Coronary artery (tissue), 2 donors: ENCODE measurements around the gene MED31.

ENCODE experiments used
- DNase-seq: peaks from one replicate; pipeline ENCODE4 v3.0.0-alpha.2; 2017; ENCODE audit warnings: low spot score
- H3K27ac ChIP-seq, 2 donors: fragments of 200-600 bp; sonication (generic); one replicate each; pipeline ENCODE4 v1.5.1; 2016 to 2019
- H3K4me3 ChIP-seq: fragments of 200-600 bp; sonication (generic); 2 replicates; pipeline ENCODE4 v1.5.1; 2016; ENCODE audit warnings: mild to moderate bottlenecking, moderate library complexity
- TF ChIP-seq, protein P1 (sequence below): fragments of 200-600 bp; sonication (generic); IDR thresholded peaks from one replicate; pipeline ENCODE4 v1.5.1; 2019; ENCODE audit warnings: antibody characterized with exemption

Gene MED31

GRCh38 chr17:6654841-6655731, 3.7 kb upstream of the MED31 start:
- TF ChIP-seq, protein P1, sequence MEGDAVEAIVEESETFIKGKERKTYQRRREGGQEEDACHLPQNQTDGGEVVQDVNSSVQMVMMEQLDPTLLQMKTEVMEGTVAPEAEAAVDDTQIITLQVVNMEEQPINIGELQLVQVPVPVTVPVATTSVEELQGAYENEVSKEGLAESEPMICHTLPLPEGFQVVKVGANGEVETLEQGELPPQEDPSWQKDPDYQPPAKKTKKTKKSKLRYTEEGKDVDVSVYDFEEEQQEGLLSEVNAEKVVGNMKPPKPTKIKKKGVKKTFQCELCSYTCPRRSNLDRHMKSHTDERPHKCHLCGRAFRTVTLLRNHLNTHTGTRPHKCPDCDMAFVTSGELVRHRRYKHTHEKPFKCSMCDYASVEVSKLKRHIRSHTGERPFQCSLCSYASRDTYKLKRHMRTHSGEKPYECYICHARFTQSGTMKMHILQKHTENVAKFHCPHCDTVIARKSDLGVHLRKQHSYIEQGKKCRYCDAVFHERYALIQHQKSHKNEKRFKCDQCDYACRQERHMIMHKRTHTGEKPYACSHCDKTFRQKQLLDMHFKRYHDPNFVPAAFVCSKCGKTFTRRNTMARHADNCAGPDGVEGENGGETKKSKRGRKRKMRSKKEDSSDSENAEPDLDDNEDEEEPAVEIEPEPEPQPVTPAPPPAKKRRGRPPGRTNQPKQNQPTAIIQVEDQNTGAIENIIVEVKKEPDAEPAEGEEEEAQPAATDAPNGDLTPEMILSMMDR, result no peak
- Histone ChIP-seq H3K27ac (no peak overlapping the region), H3K4me3 (peak overlapping the region; percentile 27)
- no peak for DNase-seq

- DNase-seq, result no peak
- Histone ChIP-seq H3K4me3 (peak overlapping the region; percentile 70), H3K27ac (peak overlapping the region; percentile 40 to 49)
- TF ChIP-seq, protein P1, result no peak
Measured at GRCh38 chr17:6651919-6652452, 581 bp upstream of the MED31 start.

DNA sequence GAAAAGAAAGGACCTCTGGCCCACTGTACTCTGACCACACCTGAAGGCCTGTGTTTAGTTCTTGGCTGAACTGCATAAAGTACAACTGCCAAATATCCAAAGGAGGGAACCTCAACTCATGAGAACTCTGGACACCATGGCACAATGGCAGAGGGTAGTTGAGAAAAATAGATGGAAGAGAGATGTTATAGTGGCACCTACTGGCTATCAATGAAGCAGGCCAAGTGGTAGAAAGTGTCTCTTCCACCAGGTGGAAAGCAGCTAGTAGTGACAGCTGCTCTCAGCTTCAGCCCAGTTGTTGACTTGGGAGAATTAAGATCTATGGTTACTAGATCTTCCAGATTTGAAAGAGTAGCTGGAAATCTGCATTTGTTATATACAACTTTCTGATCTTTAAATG, 3.2 kb downstream of the MED31 start:
- TF ChIP-seq, protein P1, result no peak
- H3K4me3 ChIP-seq, result no peak overlapping the region
- DNase-seq, result no peak
- H3K27ac ChIP-seq, result no peak overlapping the region

DNA sequence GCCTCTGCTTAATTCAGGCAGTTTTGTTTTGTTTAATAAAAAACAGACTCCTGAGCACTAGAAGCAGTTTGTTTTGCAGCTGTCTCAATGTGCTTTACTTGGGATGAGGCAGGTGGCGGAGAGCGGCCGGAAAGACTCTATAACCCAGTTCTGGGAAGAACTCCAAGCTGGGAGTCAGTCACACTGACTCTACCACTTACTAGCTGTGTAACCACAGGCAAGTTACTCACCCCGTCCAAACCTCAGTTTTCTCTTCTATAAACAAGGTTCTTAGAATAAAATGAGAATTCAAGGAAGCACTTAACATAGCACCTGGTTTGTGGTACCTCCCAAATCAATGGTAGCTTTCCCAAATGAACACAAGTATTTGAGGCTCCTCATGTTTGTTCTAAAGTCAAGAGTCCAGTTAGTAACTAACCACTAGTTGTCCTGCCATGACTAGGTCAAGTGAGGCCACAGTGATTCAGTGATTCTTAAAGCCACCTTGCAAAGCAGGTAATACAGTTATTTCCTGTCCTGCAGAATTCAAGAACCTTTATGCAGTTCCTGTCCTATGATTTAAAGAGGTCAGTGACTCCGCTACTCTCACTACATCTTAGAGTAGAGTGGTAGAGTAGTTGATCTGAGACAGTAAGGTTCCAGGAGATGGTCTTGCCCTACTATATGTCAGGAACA, 7.8 kb downstream of the MED31 start:
- TF ChIP-seq, protein P1, result no peak
- H3K4me3 ChIP-seq, result no peak overlapping the region
- no peak for DNase-seq
- no peak overlapping the region for H3K27ac ChIP-seq

DNA sequence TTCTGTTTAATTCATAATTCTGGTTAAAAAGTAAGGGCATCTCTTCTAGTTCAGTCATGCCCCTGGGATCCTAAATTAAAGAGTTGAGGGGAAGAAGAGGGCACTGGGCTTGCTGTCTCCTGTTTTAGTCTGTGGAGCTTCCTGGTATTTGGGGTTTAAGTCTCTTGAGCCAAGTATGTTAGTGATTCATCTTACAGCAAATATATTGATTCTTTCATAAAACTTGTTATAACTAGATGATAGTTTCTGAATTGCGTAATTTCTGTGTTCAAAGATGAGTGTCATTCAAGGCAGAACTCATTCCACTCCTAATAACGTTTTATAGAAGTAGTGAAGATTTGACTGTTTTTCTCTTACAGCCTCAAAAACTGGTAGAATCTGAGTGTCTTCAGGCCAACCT, 8.8 kb downstream of the MED31 start:
- Histone ChIP-seq H3K4me3 (no peak overlapping the region), H3K27ac (no peak overlapping the region)
- TF ChIP-seq, protein P1, result no peak
- DNase-seq, result no peak

- peak overlapping the region; percentile 86 for H3K4me3 ChIP-seq
- no peak for DNase-seq
- peak overlapping the region; percentile 52 to 88 for H3K27ac ChIP-seq
- TF ChIP-seq, protein P1, result no peak
Measured at GRCh38 chr17:6641247-6641863, 10.1 kb downstream of the MED31 start.
